C4-2B (cell line): ENCODE measurements around the gene BLVRB.
A peak's percentile ranks its signal among the peaks of the same experiment; 100 is the strongest.

Experiments
- H3K27ac ChIP-seq: fragments of 450-650 bp; 2 replicates; pipeline ENCODE4 v1.5.1; 2017
- CTCF ChIP-seq: fragments of 450-650 bp; conservative IDR thresholded peaks from 2 replicates; pipeline ENCODE4 v1.5.1; 2017; ENCODE audit warnings: mild to moderate bottlenecking
- ZFX ChIP-seq: fragments of 450-650 bp; IDR thresholded peaks from 2 replicates; pipeline ENCODE4 v1.6.1; 2017

BLVRB gene

GRCh38 chr19:40453151-40453735 is 12.3 kb downstream of the BLVRB start:
- no peak for TF ChIP-seq CTCF
- peak overlapping the region; percentile 36 for H3K27ac ChIP-seq

- TF ChIP-seq ZFX, result no peak
- TF ChIP-seq CTCF, result no peak
- no peak overlapping the region; the same call in 1 of the 2 replicates for H3K27ac ChIP-seq
Observed at GRCh38 chr19:40452016-40452415, 13.5 kb downstream of the BLVRB start.

- TF ChIP-seq CTCF (no peak), ZFX (no peak)
- no peak overlapping the region for H3K27ac ChIP-seq
Observed at GRCh38 chr19:40450664-40451063, 14.9 kb downstream of the BLVRB start.

- H3K27ac ChIP-seq, result no peak overlapping the region
- TF ChIP-seq CTCF (no peak), ZFX (no peak)
Observed at GRCh38 chr19:40449506-40449905, 16.0 kb downstream of the BLVRB start.

GRCh38 chr19:40446263-40446784 is 19.2 kb downstream of the BLVRB start:
- TF ChIP-seq ZFX, result no peak
- TF ChIP-seq CTCF, result no peak
- H3K27ac ChIP-seq, result peak overlapping the region; percentile 98; the same call in 1 of the 2 replicates

- TF ChIP-seq ZFX (no peak), CTCF (no peak)
- H3K27ac ChIP-seq, result peak overlapping the region; percentile 98; the same call in 1 of the 2 replicates
Observed at GRCh38 chr19:40445780-40446262, 19.7 kb downstream of the BLVRB start.

GRCh38 chr19:40444825-40445312 is 20.7 kb downstream of the BLVRB start:
- H3K27ac ChIP-seq, result peak overlapping the region; percentile 98
- TF ChIP-seq ZFX (no peak), CTCF (no peak)
